Esophagus mucosa (tissue), 1 donor: Measurements from ENCODE around the gene ETFBKMT. TPM values are rescaled to one million over a fixed set of nuclear protein-coding genes. Genes with fewer than 3 reads are reported as not detected.

ENCODE experiments used
- total RNA-seq: library from RNA; stranded (reverse); gene quantifications from one replicate; pipeline ENCODE4 v1.2.4, GENCODE V29; 2023
- donor health status: DM: yes; HTN: yes; CAD: no.

ETFBKMT gene
- total RNA-seq, 1 donor from 2014 or later: 1.3 TPM

Other genes with a start within 250 kb of the ETFBKMT start
- 0.60 TPM for gene DENND5B, start 68.6 kb upstream of the ETFBKMT start, total RNA-seq
- gene AMN1, start 69.3 kb downstream of the ETFBKMT start, total RNA-seq: 4.1 TPM